ENCODE measurements around the gene GSTO2.

- TF ChIP-seq MZF1 (CRISPR knock-in tag; IDR thresholded peaks at IDR 0.05; ENCODE audit: borderline replicate concordance) (no peak), EP300 (IDR thresholded peaks at IDR 0.05; ENCODE audit: low read depth in 2 of 2, low read length in 2 of 2) (no peak), EP300 (CRISPR knock-in tag; IDR thresholded peaks at IDR 0.05; ENCODE audit: borderline replicate concordance) (no peak), EEA1 (CRISPR knock-in tag; IDR thresholded peaks at IDR 0.05; ENCODE audit: borderline replicate concordance) (no peak)
- TF ChIP-seq, protein P1, sequence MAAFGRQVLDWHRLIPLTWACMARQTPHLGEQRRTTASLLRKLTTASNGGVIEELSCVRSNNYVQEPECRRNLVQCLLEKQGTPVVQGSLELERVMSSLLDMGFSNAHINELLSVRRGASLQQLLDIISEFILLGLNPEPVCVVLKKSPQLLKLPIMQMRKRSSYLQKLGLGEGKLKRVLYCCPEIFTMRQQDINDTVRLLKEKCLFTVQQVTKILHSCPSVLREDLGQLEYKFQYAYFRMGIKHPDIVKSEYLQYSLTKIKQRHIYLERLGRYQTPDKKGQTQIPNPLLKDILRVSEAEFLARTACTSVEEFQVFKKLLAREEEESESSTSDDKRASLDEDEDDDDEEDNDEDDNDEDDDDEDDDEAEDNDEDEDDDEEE (CRISPR knock-in tag; IDR thresholded peaks at IDR 0.05) = no peak
Measured at GRCh38 chr10:104316321-104317099, 47.5 kb downstream of the GSTO2 start.

All from HepG2 (cell line).